Skeletal muscle tissue (tissue), 4 donors: Measurements from ENCODE around the gene IFITM1. TPM values are rescaled to one million over a fixed set of nuclear protein-coding genes. Genes with fewer than 3 reads are reported as not detected.
"Not testable (repeated sequence)": the region's sequence is repeated elsewhere in the genome, so short reads cannot be mapped to it uniquely, and the experiment has no call there.

Source experiments
- H3K27ac ChIP-seq: one replicate; pipeline ENCODE4 v1.7.0; 2013; ENCODE audit warnings: mild to moderate bottlenecking, low read depth, low read length, inconsistent platforms
- H3K27me3 ChIP-seq, 3 donors: one replicate each; pipeline ENCODE4 v1.7.0; 2013; ENCODE audit warnings: low read length in 3 of 3; ENCODE audit not compliant: control insufficient read depth in 3 of 3, insufficient read depth in 3 of 3
- H3K36me3 ChIP-seq, 3 donors: one replicate each; pipeline ENCODE4 v1.7.0; 2013; ENCODE audit warnings: low read length in 3 of 3; ENCODE audit not compliant: control insufficient read depth in 3 of 3, insufficient read depth in 3 of 3
- H3K4me1 ChIP-seq, 3 donors: one replicate each; pipeline ENCODE4 v1.7.0; 2013; ENCODE audit warnings: low read length in 3 of 3, mild to moderate bottlenecking in 3 of 3; ENCODE audit not compliant: control insufficient read depth in 3 of 3, insufficient read depth in 3 of 3
- H3K4me3 ChIP-seq, 3 donors: one replicate each; pipeline ENCODE4 v1.7.0; 2013; ENCODE audit warnings: low read length in 3 of 3
- H3K9ac ChIP-seq, 3 donors: one replicate each; pipeline ENCODE4 v1.7.0; 2013; ENCODE audit warnings: low read length in 3 of 3, mild to moderate bottlenecking in 3 of 3, moderate library complexity in 2 of 3, low read depth in 1 of 3
- H3K9me3 ChIP-seq, 3 donors: one replicate each; pipeline ENCODE4 v1.7.0; 2013; ENCODE audit warnings: low read length in 3 of 3; ENCODE audit not compliant: control insufficient read depth in 3 of 3
- total RNA-seq: library from RNA; depleted of rRNA; stranded (reverse); fragments of >200 nt; gene quantifications from one replicate; pipeline ENCODE4 v1.2.3, GENCODE V29; 2014
- donor health status: Osteomylitis.

IFITM1 gene
- total RNA-seq, 1 donor from 2014 or later: 13.0 TPM

GRCh38 chr11:328516-329100, 14.8 kb downstream of the IFITM1 start:
- not testable (repeated sequence) for H3K27ac ChIP-seq, H3K36me3 ChIP-seq, H3K9ac ChIP-seq, H3K9me3 ChIP-seq, H3K4me3 ChIP-seq
- H3K4me1 ChIP-seq: peaks cover 21 to 29% (median 29%) of the 10 kb centered on the region in 3 donors
- peaks cover 0 to 22% (median 6%) of the 10 kb centered on the region in 3 donors for H3K27me3 ChIP-seq

GRCh38 chr11:329886-330253, 16.0 kb downstream of the IFITM1 start:
- Histone ChIP-seq H3K9me3 (peaks cover 0 to 2% (median 0%) of the 10 kb centered on the region in 3 donors), H3K27ac (no peak overlapping the region), H3K27me3 (peaks cover 0 to 24% (median 6%) of the 10 kb centered on the region in 3 donors), H3K9ac (no peak overlapping the region), H3K4me1 (peaks cover 22 to 25% (median 22%) of the 10 kb centered on the region in 3 donors), H3K36me3 (no peaks in the 10 kb centered on the region), H3K4me3 (no peak overlapping the region)

- no peak overlapping the region for H3K27ac ChIP-seq
- no peaks in the 10 kb centered on the region for H3K36me3 ChIP-seq
- H3K9ac ChIP-seq: no peak overlapping the region
- H3K27me3 ChIP-seq: peaks cover 0 to 22% (median 6%) of the 10 kb centered on the region in 3 donors
- H3K9me3 ChIP-seq: peaks cover 0 to 2% (median 0%) of the 10 kb centered on the region in 3 donors
- no peak overlapping the region for H3K4me3 ChIP-seq
- H3K4me1 ChIP-seq: peaks cover 21 to 24% (median 22%) of the 10 kb centered on the region in 3 donors
Observed at GRCh38 chr11:330307-330693, 16.5 kb downstream of the IFITM1 start.

- Histone ChIP-seq H3K36me3 (no peaks in the 10 kb centered on the region), H3K4me1 (peaks cover 22 to 25% (median 24%) of the 10 kb centered on the region in 3 donors), H3K4me3 (no peak overlapping the region), H3K9ac (no peak overlapping the region), H3K27me3 (peaks cover 0 to 21% (median 6%) of the 10 kb centered on the region in 3 donors), H3K9me3 (peaks cover 0 to 2% (median 0%) of the 10 kb centered on the region in 3 donors), H3K27ac (no peak overlapping the region)
Observed at GRCh38 chr11:330694-331357, 17.0 kb downstream of the IFITM1 start.

- Histone ChIP-seq H3K9ac (no peak overlapping the region), H3K36me3 (no peaks in the 10 kb centered on the region), H3K9me3 (peaks cover 0 to 2% (median 0%) of the 10 kb centered on the region in 3 donors), H3K4me1 (peaks cover 19 to 25% (median 24%) of the 10 kb centered on the region in 3 donors), H3K27me3 (peaks cover 0 to 20% (median 6%) of the 10 kb centered on the region in 3 donors), H3K27ac (no peak overlapping the region), H3K4me3 (no peak overlapping the region)
Observed at GRCh38 chr11:331358-332060, 17.7 kb downstream of the IFITM1 start.

DNA sequence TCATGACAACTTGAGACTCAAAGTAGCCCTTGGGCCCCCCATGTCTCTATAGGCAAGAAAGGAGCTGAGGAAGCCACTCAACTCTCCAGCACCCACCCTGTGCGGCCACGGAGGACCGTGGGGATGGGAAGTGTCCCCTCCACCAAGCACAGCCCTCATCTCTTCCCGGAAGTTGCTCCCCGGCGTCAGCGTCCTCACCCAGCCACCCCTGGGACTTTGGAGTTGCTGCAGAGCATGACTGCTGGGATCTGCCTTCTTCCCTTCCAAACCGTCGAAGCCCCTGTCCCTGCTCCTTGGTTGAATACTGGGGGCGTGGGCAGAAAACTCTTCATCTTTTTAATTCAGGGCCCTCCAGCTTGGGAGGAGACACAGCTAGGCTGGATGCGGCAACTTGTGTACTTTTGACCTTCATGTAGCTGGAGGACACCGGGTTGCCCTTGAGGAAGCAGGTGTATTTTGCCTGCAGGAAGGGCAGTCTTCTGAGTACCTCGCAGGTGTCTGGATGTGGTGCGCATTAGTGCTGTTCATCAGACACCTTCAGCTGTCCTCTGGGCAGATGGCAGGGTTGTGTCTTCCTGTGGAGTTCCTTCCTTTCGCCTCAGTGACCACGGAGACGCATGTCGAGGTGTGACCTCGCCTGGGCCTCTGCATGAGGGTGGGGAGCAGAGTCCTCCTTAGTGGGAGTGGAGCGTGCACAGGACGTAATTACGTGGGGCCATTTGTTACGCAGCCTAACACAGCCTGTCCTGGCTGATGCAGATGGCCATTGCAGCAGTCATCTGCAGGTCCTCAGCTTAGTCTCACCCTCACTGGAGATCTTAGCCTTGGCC, 19.0 kb downstream of the IFITM1 start:
- Histone ChIP-seq H3K4me1 (peaks cover 10 to 19% (median 17%) of the 10 kb centered on the region in 3 donors), H3K27ac (no peak overlapping the region), H3K4me3 (no peak overlapping the region), H3K27me3 (peaks cover 0 to 12% (median 6%) of the 10 kb centered on the region in 3 donors), H3K9ac (no peak overlapping the region), H3K36me3 (no peaks in the 10 kb centered on the region), H3K9me3 (peaks cover 0 to 2% (median 0%) of the 10 kb centered on the region in 3 donors)

DNA sequence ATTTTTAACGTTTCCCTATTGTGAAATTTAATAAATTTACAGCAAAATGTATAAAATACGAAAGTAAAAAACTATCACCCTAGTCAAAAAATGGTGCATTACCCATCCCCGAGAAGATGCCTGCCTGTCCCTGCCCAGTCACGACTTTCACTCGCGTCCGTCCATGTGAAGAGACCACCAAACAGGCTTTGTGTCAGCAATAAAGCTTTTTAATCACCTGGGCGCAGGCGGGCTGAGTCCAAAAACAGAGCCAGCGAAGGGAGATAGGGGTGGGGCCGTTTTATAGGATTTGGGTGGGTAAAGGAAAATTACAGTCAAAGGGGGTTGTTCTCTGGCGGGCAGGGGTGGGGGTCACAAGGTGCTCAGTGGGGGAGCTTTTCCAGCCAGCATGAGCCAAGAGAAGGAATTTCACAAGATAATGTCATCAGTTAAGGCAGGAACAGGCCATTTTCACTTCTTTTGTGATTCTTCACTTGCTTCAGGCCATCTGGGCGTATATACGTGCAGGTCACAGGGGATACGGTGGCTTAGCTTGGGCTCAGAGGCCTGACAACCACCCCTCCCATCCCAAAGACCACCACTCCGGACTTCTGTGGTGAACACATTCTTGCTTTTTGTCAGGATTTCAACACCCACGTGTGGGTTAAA, 19.9 kb downstream of the IFITM1 start:
- not testable (repeated sequence) for H3K4me3 ChIP-seq, H3K36me3 ChIP-seq, H3K27me3 ChIP-seq, H3K9ac ChIP-seq, H3K27ac ChIP-seq, H3K9me3 ChIP-seq
- H3K4me1 ChIP-seq: peaks cover 10 to 19% (median 17%) of the 10 kb centered on the region in 3 donors

DNA sequence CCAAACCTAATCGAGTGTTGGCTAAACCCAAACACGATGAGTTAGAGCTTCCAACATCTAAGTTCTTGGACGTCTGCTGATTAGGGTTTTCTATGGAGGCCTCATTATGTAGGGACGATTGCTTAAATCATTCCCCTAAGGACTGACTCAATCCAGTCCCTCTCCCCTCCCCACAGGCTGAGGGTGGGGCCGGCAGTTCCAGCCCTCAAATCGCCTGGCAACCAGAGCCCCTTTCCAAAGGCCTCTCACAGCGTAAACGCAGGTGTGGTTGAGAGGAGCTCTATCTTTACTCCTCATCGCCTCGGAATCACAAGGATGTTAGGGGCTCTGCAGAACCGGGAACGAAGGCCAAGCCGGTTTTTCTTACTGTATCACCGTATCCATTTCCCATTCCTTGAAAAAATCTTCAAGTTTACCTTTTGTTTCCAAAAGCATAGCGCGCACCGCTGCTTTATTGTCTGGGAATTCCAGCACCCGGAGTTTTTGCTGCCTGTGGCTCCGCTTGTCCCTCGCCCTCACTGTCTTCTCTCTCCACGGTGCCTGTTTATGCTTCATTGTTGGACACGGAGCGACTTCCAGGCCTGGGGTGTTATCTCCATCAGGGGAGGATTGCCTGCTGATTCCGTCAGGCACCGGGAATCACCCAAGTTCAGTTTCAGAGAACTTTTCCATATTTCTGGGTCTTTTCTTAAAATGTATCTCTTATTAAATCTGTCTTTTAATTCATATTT, 20.6 kb downstream of the IFITM1 start:
- H3K27ac ChIP-seq: peak overlapping the region; percentile 5
- no peak overlapping the region for H3K4me3 ChIP-seq
- no peak overlapping the region for H3K9ac ChIP-seq
- peaks cover 10 to 19% (median 17%) of the 10 kb centered on the region in 3 donors for H3K4me1 ChIP-seq
- no peaks in the 10 kb centered on the region for H3K36me3 ChIP-seq
- H3K27me3 ChIP-seq: peaks cover 0 to 8% (median 6%) of the 10 kb centered on the region in 3 donors
- H3K9me3 ChIP-seq: peaks cover 0 to 2% (median 0%) of the 10 kb centered on the region in 3 donors
